Measurements from ENCODE around the gene GGPS1.

GRCh38 chr1:235287208-235287882, 41.0 kb upstream of the GGPS1 start:
- TF ChIP-seq CTCF (IDR thresholded peaks at IDR 0.05) (no peak), POLR2A (IDR thresholded peaks at IDR 0.05) (no peak), POLR2AphosphoS5 (IDR thresholded peaks at IDR 0.05) (no peak), EP300 (IDR thresholded peaks at IDR 0.05) (no peak)
